ENCODE results near the gene GPC5. TPM values are rescaled to one million over a fixed set of nuclear protein-coding genes. Genes with fewer than 3 reads are reported as not detected.

GPC5 gene
- total RNA-seq, 4 donors from 2014 or later, result 0.74 to 1.1 TPM; not detected in 2

DNA sequence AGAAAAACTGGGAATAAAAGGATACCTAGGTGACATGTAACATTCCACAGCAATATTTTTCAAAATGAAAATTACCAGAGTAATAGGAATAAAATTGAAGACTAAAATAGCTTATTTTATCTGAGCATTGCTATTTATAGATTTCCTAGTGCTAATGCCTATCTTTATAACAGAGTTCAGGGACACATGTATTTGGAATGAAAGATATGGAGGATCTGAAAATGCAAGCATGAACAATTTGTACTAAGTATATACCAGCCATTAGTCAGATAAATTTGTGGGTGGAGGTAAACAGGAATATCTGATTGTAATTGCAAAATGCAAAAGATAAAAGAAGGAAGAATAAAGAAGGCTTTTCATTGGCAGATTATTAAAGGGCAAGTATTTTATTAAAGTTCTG lies 345.9 kb downstream of the GPC5 start:
- ATAC-seq (ENCODE audit: low FRiP score) (no peak), DNase-seq (ENCODE audit: low spot score) (no peak)
- TF ChIP-seq, protein P1, sequence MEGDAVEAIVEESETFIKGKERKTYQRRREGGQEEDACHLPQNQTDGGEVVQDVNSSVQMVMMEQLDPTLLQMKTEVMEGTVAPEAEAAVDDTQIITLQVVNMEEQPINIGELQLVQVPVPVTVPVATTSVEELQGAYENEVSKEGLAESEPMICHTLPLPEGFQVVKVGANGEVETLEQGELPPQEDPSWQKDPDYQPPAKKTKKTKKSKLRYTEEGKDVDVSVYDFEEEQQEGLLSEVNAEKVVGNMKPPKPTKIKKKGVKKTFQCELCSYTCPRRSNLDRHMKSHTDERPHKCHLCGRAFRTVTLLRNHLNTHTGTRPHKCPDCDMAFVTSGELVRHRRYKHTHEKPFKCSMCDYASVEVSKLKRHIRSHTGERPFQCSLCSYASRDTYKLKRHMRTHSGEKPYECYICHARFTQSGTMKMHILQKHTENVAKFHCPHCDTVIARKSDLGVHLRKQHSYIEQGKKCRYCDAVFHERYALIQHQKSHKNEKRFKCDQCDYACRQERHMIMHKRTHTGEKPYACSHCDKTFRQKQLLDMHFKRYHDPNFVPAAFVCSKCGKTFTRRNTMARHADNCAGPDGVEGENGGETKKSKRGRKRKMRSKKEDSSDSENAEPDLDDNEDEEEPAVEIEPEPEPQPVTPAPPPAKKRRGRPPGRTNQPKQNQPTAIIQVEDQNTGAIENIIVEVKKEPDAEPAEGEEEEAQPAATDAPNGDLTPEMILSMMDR (IDR thresholded peaks at IDR 0.05), result no peak

DNA sequence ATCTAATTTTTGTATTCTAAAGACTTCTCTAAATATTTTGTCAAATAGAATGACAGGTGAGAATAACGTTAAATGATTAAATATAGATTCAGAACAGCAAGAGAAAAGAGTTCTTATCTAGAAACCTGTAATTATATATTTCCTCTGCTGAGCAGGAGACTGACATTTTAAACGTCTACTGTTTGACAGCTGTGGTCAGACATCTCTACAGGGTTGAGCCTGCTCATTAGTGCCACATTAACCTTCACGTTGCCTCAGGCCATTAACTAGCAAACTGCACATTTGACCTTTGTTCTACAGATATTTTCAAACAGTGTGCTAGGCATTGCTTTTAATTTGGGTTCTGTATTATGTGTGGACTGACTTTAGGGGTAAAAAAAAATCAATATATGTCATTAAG lies 347.5 kb downstream of the GPC5 start:
- TF ChIP-seq, protein P1 (IDR thresholded peaks at IDR 0.05), result no peak
- ATAC-seq (ENCODE audit: low FRiP score) (no peak), DNase-seq (ENCODE audit: low spot score) (no peak)

DNA sequence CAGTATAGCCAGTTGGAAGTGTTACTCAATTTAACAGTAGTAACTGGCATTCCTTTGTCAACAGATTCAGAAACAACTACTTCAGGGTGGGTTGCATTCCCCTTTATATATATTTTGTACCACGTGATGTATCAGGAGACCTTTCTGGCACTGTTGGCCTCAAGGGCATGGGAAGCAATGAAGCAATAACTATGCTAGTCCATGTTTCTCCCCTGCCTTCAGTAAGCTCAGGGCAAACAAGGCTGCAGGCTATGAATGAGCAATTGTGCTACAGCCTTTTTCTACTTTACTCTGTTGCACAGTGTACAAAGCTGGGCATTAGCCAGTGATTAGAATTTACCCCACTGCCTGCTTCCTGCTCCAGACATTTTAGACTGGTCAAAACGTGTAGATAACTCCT lies 348.8 kb downstream of the GPC5 start:
- TF ChIP-seq, protein P1 (IDR thresholded peaks at IDR 0.05), result no peak
- no peak for ATAC-seq (ENCODE audit: low FRiP score)
- no peak for DNase-seq (ENCODE audit: low spot score)

DNA sequence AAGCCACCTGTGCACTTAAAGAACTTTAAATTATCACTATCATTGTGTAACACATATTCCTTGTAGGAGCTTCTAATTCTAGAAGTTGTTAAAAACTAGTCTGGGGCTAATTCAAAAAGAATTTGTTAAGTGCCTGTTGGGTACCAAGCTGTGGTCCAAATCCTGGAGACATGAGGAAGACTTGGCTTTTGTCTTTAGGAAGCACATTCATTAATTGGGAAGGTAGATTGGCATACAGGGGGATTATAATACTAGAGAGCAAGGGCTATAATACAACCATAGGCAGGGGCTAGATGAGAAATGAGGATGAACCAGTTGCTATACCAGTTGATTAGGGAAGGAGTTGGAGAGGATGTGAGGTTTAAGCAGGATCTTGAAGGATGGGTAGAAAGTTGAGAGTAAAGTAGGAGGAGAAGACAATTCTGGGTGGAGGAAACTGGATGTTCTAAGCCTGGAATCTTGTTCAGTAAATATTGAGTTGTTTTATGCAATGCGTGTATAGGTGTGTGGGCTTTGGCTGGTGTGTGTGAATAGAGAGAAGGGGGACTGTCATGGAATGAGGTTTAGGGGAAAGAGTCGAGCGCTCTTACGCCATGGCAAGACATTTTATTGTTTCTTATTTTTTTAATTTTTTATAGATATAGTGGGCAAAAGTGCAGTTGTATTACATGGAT lies 350.1 kb downstream of the GPC5 start:
- DNase-seq (ENCODE audit: low spot score), result no peak
- ATAC-seq (ENCODE audit: low FRiP score), result no peak
- TF ChIP-seq, protein P1 (IDR thresholded peaks at IDR 0.05), result no peak

DNA sequence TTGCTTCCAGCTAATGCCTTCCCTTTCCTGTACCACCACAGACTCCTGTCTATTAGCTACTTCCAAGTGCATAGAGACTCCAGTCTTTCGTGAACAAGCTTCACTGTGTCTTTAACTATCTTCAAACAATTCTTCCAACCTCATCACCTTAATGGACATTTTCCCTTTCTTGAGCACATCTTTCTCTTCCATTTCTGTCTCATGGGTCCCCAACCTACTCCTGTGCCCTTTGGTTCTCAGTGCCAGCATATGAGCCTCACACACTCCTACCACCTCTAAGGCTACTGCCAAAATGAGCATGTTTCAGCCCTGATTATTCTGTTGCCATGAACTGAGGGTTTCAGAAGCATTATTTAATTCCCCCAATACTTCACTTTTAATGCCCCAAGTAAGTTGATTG lies 360.3 kb downstream of the GPC5 start:
- DNase-seq (ENCODE audit: low spot score), result no peak
- TF ChIP-seq, protein P1 (IDR thresholded peaks at IDR 0.05), result no peak
- no peak for ATAC-seq (ENCODE audit: low FRiP score)

DNA sequence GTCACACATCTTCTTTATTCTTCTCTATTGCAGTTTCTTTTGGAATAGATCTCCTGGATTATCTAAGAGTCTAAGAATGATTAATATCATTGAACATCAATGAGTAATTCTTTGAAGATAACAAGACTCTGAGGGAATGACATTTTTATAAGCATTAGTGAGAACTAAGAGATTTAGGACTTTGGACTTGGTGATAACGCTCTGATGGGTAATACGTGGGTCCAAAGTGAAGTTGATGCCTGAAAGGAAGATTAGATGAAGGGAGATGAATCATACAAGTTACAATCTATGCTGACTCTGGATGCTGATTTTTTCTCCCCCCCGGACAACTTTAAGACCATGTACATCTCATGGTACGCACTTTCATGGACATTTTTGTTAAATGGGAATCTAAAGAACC lies 364.5 kb downstream of the GPC5 start:
- no peak for ATAC-seq (ENCODE audit: low FRiP score)

DNA sequence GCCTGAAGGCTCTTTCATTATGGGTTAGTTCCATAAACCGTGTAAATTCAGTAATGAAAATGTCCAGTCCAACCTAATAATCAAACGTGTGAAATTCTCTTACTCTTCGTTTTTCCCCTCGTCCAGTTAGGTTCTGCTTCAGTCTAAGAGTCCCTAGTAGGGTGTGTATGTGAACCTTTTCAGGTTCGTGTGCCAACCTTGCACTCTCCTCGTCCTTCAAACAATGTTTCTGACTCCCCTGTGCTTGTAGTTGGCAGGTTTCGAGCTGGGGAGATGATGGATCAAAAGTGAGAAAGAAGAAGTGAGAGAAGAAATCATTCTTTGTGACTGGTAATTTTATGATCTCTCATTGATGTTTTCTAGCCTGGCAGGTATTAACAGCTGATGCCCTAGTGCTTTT lies 366.1 kb downstream of the GPC5 start:
- TF ChIP-seq, protein P1 (IDR thresholded peaks at IDR 0.05), result no peak
- DNase-seq (ENCODE audit: low spot score) (no peak), ATAC-seq (ENCODE audit: low FRiP score) (no peak)

More for the DNA sequence above, 364.5 kb downstream of the GPC5 start:
- TF ChIP-seq, protein P1 (IDR thresholded peaks at IDR 0.05), result no peak
- no peak for DNase-seq (ENCODE audit: low spot score)
